Heart left ventricle (tissue), 13 donors: ENCODE results near the gene RNF215.

Experiments used
- POLR2A ChIP-seq, 2 donors: fragments of 450-650 bp; IDR thresholded peaks; one replicate each; pipeline ENCODE4 v1.6.1; 2017; ENCODE audit warnings: antibody characterized with exemption in 2 of 2, mild to moderate bottlenecking in 2 of 2, moderate library complexity in 2 of 2
- TF ChIP-seq, protein P1 (sequence below), 12 donors: fragments of 200-600 bp; sonication (generic) in 4 of 12; IDR thresholded peaks; one replicate each; pipeline versions ENCODE4 v1.5.0 to v1.8.0; 2018 to 2022; ENCODE audit warnings: antibody characterized with exemption in 12 of 12, mild to moderate bottlenecking in 5 of 12
- donor health status: ischemic (EF 13 %, LVEDD 7.1; RV severe dilation, severe dysfunction).
- donor health status: DM: no; HTN: yes; CAD: no.
- donor health status: DM: no; HTN: no; CAD: no.
- donor health status: ischemic (EF 25% LVEDD 6.9; RV normal size, moderate dysfunction).
- donor health status: ischemic (EF 25% LVEDD 5.7; RV mildly dilated, moderate dysfunction).
- donor health status: ischemic (EF 35%, LVEDD 5.7; RV mildly dilated, moderate dysfunction).
- donor health status: nonischemic (EF 11% LVEDD 7.7; RV severe dilation, severe dysfunction).
- donor health status: DM: yes; HTN: yes; CAD: no.
- donor health status: PGD.
- donor health status: ischemic (EF 29% LVEDD 5.4; RV normal size, mild dysfunction).
- donor health status: nonischemic (EF 23%, LVEDD 6.1; RV moderate dilation, normal function).

DNA sequence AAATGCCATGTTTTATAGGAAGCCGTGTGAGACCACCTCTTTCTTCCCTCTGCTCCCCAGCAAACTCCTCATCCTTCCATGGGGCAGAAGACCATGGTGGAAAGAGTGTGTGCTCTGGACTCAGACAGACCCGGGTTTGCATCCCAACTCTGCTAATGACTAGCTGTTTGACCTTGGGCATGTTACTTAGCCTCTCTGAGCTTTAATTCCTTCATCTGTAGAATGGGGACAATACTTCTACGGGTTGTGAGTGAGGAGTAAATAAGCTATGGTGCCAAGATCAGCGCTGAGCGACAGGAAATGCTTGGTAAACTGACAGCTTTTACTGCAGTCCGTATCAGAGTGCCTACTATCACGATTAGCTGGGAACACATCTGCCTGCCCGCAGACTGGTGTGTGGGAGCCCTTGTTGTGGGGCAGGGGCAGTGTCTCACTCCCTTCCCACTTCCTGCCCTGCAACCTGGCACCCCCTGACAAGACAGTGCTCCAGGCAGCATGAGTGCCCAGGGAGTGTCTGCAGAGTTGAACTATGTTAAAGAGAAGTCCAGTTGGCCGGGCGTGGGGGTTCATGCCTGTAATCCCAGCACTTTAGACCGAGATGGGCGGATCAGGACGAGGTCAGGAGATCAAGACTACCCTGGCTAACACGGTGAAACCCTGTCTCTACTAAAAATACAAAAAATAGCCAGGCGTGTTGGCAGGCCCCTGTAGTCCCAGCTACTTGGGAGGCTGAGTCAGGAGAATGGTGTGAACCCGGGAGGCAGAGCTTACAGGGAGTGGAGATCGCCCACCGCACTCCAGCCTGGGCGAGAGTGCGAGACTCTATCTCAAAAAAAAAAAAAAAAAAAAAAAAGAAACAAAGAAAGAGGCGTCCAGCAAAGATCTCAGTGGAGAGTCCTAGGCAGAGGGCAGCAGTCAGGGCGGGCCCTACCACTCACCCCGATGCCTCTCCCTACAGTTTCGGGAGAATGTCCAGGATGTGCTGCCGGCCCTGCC is 11.8 kb upstream of the RNF215 start:
- no peak for TF ChIP-seq POLR2A (IDR thresholded peaks at IDR 0.05)
- TF ChIP-seq, protein P1, sequence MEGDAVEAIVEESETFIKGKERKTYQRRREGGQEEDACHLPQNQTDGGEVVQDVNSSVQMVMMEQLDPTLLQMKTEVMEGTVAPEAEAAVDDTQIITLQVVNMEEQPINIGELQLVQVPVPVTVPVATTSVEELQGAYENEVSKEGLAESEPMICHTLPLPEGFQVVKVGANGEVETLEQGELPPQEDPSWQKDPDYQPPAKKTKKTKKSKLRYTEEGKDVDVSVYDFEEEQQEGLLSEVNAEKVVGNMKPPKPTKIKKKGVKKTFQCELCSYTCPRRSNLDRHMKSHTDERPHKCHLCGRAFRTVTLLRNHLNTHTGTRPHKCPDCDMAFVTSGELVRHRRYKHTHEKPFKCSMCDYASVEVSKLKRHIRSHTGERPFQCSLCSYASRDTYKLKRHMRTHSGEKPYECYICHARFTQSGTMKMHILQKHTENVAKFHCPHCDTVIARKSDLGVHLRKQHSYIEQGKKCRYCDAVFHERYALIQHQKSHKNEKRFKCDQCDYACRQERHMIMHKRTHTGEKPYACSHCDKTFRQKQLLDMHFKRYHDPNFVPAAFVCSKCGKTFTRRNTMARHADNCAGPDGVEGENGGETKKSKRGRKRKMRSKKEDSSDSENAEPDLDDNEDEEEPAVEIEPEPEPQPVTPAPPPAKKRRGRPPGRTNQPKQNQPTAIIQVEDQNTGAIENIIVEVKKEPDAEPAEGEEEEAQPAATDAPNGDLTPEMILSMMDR (IDR thresholded peaks at IDR 0.05): no peak
